Ishikawa (cell line): ENCODE measurements around the gene SMCO4.

ENCODE experiments used
- CEBPB ChIP-seq: IDR thresholded peaks from 2 replicates; pipeline ENCODE4 v1.6.1; 2012
- CREB1 ChIP-seq: IDR thresholded peaks from 2 replicates; pipeline ENCODE4 v1.6.1; 2012; ENCODE audit warnings: low read depth
- EGR1 ChIP-seq: IDR thresholded peaks from 2 replicates; pipeline ENCODE4 v1.6.1; 2012
- EP300 ChIP-seq: IDR thresholded peaks from 2 replicates; pipeline ENCODE4 v1.6.1; 2012; ENCODE audit warnings: borderline replicate concordance
- FOXM1 ChIP-seq: IDR thresholded peaks from 2 replicates; pipeline ENCODE4 v1.6.1; 2012; ENCODE audit warnings: low read depth, borderline replicate concordance
- MAX ChIP-seq: IDR thresholded peaks from 2 replicates; pipeline ENCODE4 v1.6.1; 2012
- NFIC ChIP-seq: IDR thresholded peaks from 2 replicates; pipeline ENCODE4 v1.6.1; 2012
- RAD21 ChIP-seq: IDR thresholded peaks from 2 replicates; pipeline ENCODE4 v1.6.1; 2012; ENCODE audit warnings: low read depth
- REST ChIP-seq: IDR thresholded peaks from 2 replicates; pipeline ENCODE4 v1.6.1; 2012; ENCODE audit warnings: low read depth, mild to moderate bottlenecking
- TAF1 ChIP-seq: IDR thresholded peaks from 2 replicates; pipeline ENCODE4 v1.6.1; 2012; ENCODE audit warnings: low read depth, mild to moderate bottlenecking
- TCF12 ChIP-seq: IDR thresholded peaks from 2 replicates; pipeline ENCODE4 v1.6.1; 2012; ENCODE audit warnings: low read depth
- TEAD4 ChIP-seq: IDR thresholded peaks from 2 replicates; pipeline ENCODE4 v1.6.1; 2012
- USF1 ChIP-seq: IDR thresholded peaks from 2 replicates; pipeline ENCODE4 v1.6.1; 2012
- YY1 ChIP-seq: IDR thresholded peaks from 2 replicates; pipeline ENCODE4 v1.6.1; 2012; ENCODE audit warnings: low read depth
- ZBTB7A ChIP-seq: IDR thresholded peaks from 2 replicates; pipeline ENCODE4 v1.6.1; 2012; ENCODE audit warnings: low read depth

SMCO4 gene

GRCh38 chr11:93548679-93549319 is 5.6 kb upstream of the SMCO4 start:
- TF ChIP-seq CREB1 (no peak), FOXM1 (no peak), MAX (no peak), TAF1 (no peak), TCF12 (no peak)

- TF ChIP-seq REST (no peak), CEBPB (no peak), TEAD4 (no peak), FOXM1 (no peak), USF1 (no peak), ZBTB7A (no peak), EGR1 (no peak), NFIC (no peak), TCF12 (no peak), CREB1 (no peak), EP300 (no peak), YY1 (no peak), RAD21 (no peak), TAF1 (no peak), MAX (no peak)
Measured at GRCh38 chr11:93547773-93548172, 4.6 kb upstream of the SMCO4 start.

GRCh38 chr11:93547028-93547427 is 3.8 kb upstream of the SMCO4 start:
- TF ChIP-seq TCF12 (no peak), EP300 (no peak), FOXM1 (no peak), MAX (no peak), USF1 (no peak), YY1 (no peak), RAD21 (no peak), EGR1 (no peak), NFIC (no peak), CREB1 (no peak), TEAD4 (no peak), TAF1 (no peak)

- TF ChIP-seq TAF1 (no peak), REST (no peak), MAX (no peak), CEBPB (no peak), CREB1 (no peak), NFIC (no peak), ZBTB7A (no peak), EP300 (no peak), YY1 (no peak), RAD21 (no peak), TCF12 (no peak), FOXM1 (no peak), TEAD4 (no peak), EGR1 (no peak), USF1 (no peak)
Measured at GRCh38 chr11:93545566-93545965, 2.4 kb upstream of the SMCO4 start.

GRCh38 chr11:93542811-93543229 is 371 bp downstream of the SMCO4 start:
- TF ChIP-seq CREB1 = no peak
- TF ChIP-seq TAF1 = no peak; the same call in 1 of the 2 replicates
- no peak for TF ChIP-seq EGR1
- no peak; the same call in 1 of the 2 replicates for TF ChIP-seq ZBTB7A
- no peak for TF ChIP-seq YY1
- TF ChIP-seq REST = no peak
- TF ChIP-seq TEAD4 = no peak
- no peak for TF ChIP-seq FOXM1
- no peak for TF ChIP-seq EP300
- TF ChIP-seq TCF12 = no peak
